HepG2 (cell line): Measurements from ENCODE around the gene WBP1. TPM values are rescaled to one million over a fixed set of nuclear protein-coding genes. Genes with fewer than 3 reads are reported as not detected.

Source experiments
- ARID5B ChIP-seq: IDR thresholded peaks from 2 replicates; pipeline ENCODE4 v1.4.0; 2020; ENCODE audit warnings: mild to moderate bottlenecking, missing genetic modification reagents
- CHCHD3 ChIP-seq: sonication (generic); formaldehyde crosslinking; IDR thresholded peaks from 2 replicates; pipeline ENCODE4 v1.8.0; 2022; ENCODE audit warnings: mild to moderate bottlenecking, missing genetic modification reagents, moderate library complexity
- CHD4 ChIP-seq: fragments of 200-600 bp; sonication (generic); IDR thresholded peaks from 2 replicates; pipeline ENCODE4 v1.7.0; 2017; ENCODE audit warnings: mild to moderate bottlenecking, low read length, borderline replicate concordance
- CREB1 ChIP-seq, 2 experiments: fragments of 450-650 bp in 1 of 2; IDR thresholded peaks; 2 replicates each; pipeline ENCODE4 v1.6.1; 2016 to 2017; ENCODE audit warnings: control low read depth in 1 of 2, mild to moderate bottlenecking in 1 of 2, missing compliant biosample characterization in 1 of 2, missing genetic modification characterization in 1 of 2
- DPF2 ChIP-seq: sonication (generic); formaldehyde crosslinking; IDR thresholded peaks from 2 replicates; pipeline ENCODE4 v1.4.0; 2020; ENCODE audit warnings: mild to moderate bottlenecking, low read depth, missing genetic modification reagents, borderline replicate concordance
- DRAP1 ChIP-seq: IDR thresholded peaks from 2 replicates; pipeline ENCODE4 v1.6.1; 2016; ENCODE audit warnings: missing genetic modification reagents, missing compliant biosample characterization
- EHMT2 ChIP-seq: fragments of 200-600 bp; sonication (generic); IDR thresholded peaks from 2 replicates; pipeline ENCODE4 v1.7.0; 2017; ENCODE audit warnings: antibody characterized with exemption, low read depth, low read length, borderline replicate concordance
- ERF ChIP-seq: IDR thresholded peaks from 2 replicates; pipeline ENCODE4 v1.6.1; 2018; ENCODE audit warnings: missing biosample characterization, missing genetic modification reagents
- FOXP1 ChIP-seq, 2 experiments: fragments of 450-650 bp in 1 of 2; IDR thresholded peaks; 2 replicates each; pipeline ENCODE4 v1.6.1; 2017 to 2018; ENCODE audit warnings: antibody characterized with exemption in 1 of 2
- GFI1 ChIP-seq: sonication (generic); formaldehyde crosslinking; IDR thresholded peaks from 2 replicates; pipeline ENCODE4 v1.5.0; 2020; ENCODE audit warnings: missing genetic modification reagents, mild to moderate bottlenecking, borderline replicate concordance
- HIVEP1 ChIP-seq: sonication (generic); formaldehyde crosslinking; IDR thresholded peaks from 2 replicates; pipeline ENCODE4 v1.4.0; 2020; ENCODE audit warnings: mild to moderate bottlenecking, missing genetic modification reagents
- HOXA9 ChIP-seq: sonication (generic); formaldehyde crosslinking; IDR thresholded peaks from 2 replicates; pipeline ENCODE4 v1.8.1; 2022; ENCODE audit warnings: missing genetic modification reagents, mild to moderate bottlenecking, moderate library complexity, borderline replicate concordance
- ISL2 ChIP-seq: sonication (generic); formaldehyde crosslinking; IDR thresholded peaks from 2 replicates; pipeline ENCODE4 v1.5.0; 2020; ENCODE audit warnings: missing genetic modification reagents
- NFYC ChIP-seq: IDR thresholded peaks from 2 replicates; pipeline ENCODE4 v1.6.1; 2016; ENCODE audit warnings: missing genetic modification reagents, missing compliant biosample characterization
- RARA ChIP-seq: IDR thresholded peaks from 2 replicates; pipeline ENCODE4 v1.6.1; 2016; ENCODE audit warnings: missing genetic modification reagents, missing compliant biosample characterization
- SKI ChIP-seq: fragments of 450-650 bp; IDR thresholded peaks from one replicate; pipeline ENCODE4 v1.6.1; 2018; ENCODE audit warnings: mild to moderate bottlenecking; ENCODE audit not compliant: partially characterized antibody
- ZBTB7B ChIP-seq: sonication (generic); formaldehyde crosslinking; IDR thresholded peaks from 2 replicates; pipeline ENCODE4 v1.4.0; 2020; ENCODE audit warnings: missing genetic modification reagents
- ZFAT ChIP-seq: sonication (generic); formaldehyde crosslinking; conservative IDR thresholded peaks from 2 replicates; pipeline ENCODE4 v1.8.1; 2023; ENCODE audit warnings: missing genetic modification reagents, inconsistent platforms
- ZNF10 ChIP-seq: sonication (generic); formaldehyde crosslinking; IDR thresholded peaks from 2 replicates; pipeline ENCODE4 v1.4.0; 2020; ENCODE audit warnings: mild to moderate bottlenecking, low read depth, missing genetic modification reagents, borderline replicate concordance
- ZNF331 ChIP-seq: sonication (generic); formaldehyde crosslinking; IDR thresholded peaks from 2 replicates; pipeline ENCODE4 v1.4.0; 2020; ENCODE audit warnings: missing genetic modification reagents
- ZNF34 ChIP-seq: sonication (generic); formaldehyde crosslinking; IDR thresholded peaks from 2 replicates; pipeline ENCODE4 v1.4.0; 2020; ENCODE audit warnings: mild to moderate bottlenecking, missing genetic modification reagents, borderline replicate concordance
- ZNF616 ChIP-seq: sonication (generic); formaldehyde crosslinking; IDR thresholded peaks from 2 replicates; pipeline ENCODE4 v1.5.0; 2020; ENCODE audit warnings: low read depth, mild to moderate bottlenecking, missing genetic modification reagents
- ZNF800 ChIP-seq: sonication (generic); formaldehyde crosslinking; IDR thresholded peaks from 2 replicates; pipeline ENCODE4 v1.4.0; 2020; ENCODE audit warnings: missing genetic modification reagents
- polyA plus RNA-seq, 8 experiments: library from polyadenylated mRNA; depleted of rRNA in 3 of 8; stranded (reverse) in 7 of 8; unstranded in 1 of 8; fragments of >200 nt; fragmentation: Illumina TruSeq in 4 of 8; extraction: Trizol in 4 of 8; gene quantifications; 2 replicates each; pipeline versions ENCODE4 v1.2.1 to v1.2.3, GENCODE V29; 2011 to 2016; ENCODE audit warnings: low read depth in 4 of 8, missing spikeins in 1 of 8, mixed read lengths in 1 of 8; ENCODE audit not compliant: insufficient read depth in 1 of 8
- total RNA-seq, 5 experiments: library from RNA; depleted of rRNA; stranded (reverse); fragments of >200 nt; fragmentation: Illumina TruSeq; extraction: Trizol; gene quantifications; 2 replicates each; pipeline ENCODE4 v1.2.3, GENCODE V29; 2016; ENCODE audit warnings: low read depth in 1 of 5

WBP1 gene
- total and polyA plus RNA-seq, 2 of the 13 experiments (the other 11 are each of a cell fraction or from before 2014, with no cell fraction given) = 38.8 to 85.7 TPM

- TF ChIP-seq ARID5B (peak; percentile 91), RARA (CRISPR knock-in tag) (peak; percentile 86), FOXP1 (IDR thresholded peaks at IDR 0.05) (peak; percentile 75; the same call in 1 of the 2 replicates), FOXP1 (CRISPR knock-in tag; IDR thresholded peaks at IDR 0.05) (peak; percentile 65; the same call in 1 of the 2 replicates), CHCHD3 (no peak), ZBTB7B (CRISPR knock-in tag) (peak; percentile 79; the same call in 1 of the 2 replicates), ZNF800 (CRISPR knock-in tag) (no peak), ZNF616 (no peak), ZFAT (no peak), ERF (CRISPR knock-in tag) (0 out of 2 replicates have a peak, but pooled peaks have one; percentile 34), HIVEP1 (CRISPR knock-in tag) (peak; percentile 65; the same call in 1 of the 2 replicates), ZNF34 (no peak), DPF2 (peak; percentile 83), CREB1 (IDR thresholded peaks at IDR 0.05) (no peak), CREB1 (CRISPR knock-in tag; IDR thresholded peaks at IDR 0.05) (peak; percentile 82), GFI1 (peak; percentile 44; the same call in 1 of the 2 replicates), EHMT2 (peak; percentile 73; the same call in 1 of the 2 replicates), DRAP1 (no peak), ZNF331 (CRISPR knock-in tag) (peak; percentile 74; the same call in 1 of the 2 replicates), CHD4 (peak; percentile 86; the same call in 1 of the 2 replicates), SKI (peak; percentile 72), HOXA9 (CRISPR knock-in tag) (peak; percentile 73), ISL2 (CRISPR knock-in tag) (peak; percentile 93), NFYC (CRISPR knock-in tag) (peak; percentile 74), ZNF10 (CRISPR knock-in tag) (no peak)
Measured at GRCh38 chr2:74488643-74489481, 30.6 kb downstream of the WBP1 start (continued).
